VCaP (cell line): ENCODE results near the gene PCDHGC5.

Source experiments
- H3K27ac ChIP-seq: fragments of 450-650 bp; 2 replicates; pipeline ENCODE4 v1.5.1; 2017
- TF ChIP-seq, protein P1 (sequence below): fragments of 450-650 bp; conservative IDR thresholded peaks from 2 replicates; pipeline ENCODE4 v1.5.1; 2017; ENCODE audit warnings: mild to moderate bottlenecking, moderate library complexity

Gene PCDHGC5

DNA sequence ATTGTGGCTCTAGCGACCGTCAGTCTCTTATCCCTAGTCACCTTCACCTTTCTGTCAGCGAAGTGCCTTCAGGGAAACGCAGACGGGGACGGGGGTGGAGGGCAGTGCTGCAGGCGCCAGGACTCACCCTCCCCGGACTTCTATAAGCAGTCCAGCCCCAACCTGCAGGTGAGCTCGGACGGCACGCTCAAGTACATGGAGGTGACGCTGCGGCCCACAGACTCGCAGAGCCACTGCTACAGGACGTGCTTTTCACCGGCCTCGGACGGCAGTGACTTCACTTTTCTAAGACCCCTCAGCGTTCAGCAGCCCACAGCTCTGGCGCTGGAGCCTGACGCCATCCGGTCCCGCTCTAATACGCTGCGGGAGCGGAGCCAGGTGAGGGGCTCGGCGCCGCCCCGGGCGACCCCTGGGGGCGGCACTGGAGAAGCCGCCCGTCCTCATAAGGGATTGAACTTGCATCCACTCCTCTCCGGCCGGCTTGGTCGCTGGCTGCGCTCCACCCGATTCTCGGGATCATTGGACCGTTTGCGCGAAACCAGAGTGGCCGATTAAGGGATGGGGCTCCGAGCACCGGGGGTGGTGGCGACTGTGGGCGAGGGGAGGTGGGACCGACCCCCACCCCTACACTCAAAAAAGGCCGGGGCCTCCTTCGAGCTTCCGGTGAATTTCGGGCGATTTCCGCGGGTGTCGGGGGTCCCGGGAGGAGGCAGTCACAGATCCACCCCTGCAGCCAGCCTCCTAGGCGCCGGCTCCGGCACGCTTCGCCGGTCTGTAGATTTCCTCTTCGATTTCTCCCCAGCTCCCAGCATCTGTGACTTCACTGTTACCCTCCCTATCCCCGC lies 2.7 kb downstream of the PCDHGC5 start:
- no peak overlapping the region for H3K27ac ChIP-seq
- TF ChIP-seq, protein P1, sequence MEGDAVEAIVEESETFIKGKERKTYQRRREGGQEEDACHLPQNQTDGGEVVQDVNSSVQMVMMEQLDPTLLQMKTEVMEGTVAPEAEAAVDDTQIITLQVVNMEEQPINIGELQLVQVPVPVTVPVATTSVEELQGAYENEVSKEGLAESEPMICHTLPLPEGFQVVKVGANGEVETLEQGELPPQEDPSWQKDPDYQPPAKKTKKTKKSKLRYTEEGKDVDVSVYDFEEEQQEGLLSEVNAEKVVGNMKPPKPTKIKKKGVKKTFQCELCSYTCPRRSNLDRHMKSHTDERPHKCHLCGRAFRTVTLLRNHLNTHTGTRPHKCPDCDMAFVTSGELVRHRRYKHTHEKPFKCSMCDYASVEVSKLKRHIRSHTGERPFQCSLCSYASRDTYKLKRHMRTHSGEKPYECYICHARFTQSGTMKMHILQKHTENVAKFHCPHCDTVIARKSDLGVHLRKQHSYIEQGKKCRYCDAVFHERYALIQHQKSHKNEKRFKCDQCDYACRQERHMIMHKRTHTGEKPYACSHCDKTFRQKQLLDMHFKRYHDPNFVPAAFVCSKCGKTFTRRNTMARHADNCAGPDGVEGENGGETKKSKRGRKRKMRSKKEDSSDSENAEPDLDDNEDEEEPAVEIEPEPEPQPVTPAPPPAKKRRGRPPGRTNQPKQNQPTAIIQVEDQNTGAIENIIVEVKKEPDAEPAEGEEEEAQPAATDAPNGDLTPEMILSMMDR, result no peak

DNA sequence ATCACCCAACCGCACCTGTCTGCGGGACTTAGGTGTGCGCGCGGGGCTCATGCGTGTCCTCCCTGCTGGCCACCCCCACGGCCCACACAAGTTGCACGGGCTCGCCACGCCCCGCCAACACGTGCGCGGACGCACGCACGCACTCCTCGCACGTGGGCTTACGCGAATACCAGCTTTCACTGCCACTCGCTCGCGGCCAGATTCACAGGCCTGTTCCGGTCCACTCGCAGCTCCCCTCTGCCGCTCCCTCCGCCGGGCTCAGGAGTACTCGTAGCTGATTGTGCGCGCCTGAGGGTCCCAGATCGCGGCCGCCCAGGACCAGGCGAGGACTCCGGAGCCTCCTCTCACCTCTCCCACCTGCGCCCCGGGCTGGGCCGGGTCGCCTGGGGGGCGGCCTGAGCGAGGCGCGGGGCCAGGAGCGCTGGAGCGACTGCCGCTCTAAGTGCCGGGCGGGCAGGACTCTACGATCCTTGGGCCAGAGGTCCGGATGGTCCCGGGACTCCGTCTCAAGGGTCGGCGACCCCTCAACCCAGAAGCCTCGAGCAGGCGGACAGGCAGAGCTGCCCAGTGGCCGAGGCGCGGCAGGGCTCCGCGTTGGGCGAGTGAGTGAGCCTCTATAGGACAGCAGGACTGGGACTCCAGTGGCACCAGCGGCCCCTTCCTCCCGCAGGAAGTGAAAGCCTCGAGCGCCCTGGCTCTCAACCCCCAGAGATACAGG lies 3.4 kb downstream of the PCDHGC5 start:
- TF ChIP-seq, protein P1, result no peak

DNA sequence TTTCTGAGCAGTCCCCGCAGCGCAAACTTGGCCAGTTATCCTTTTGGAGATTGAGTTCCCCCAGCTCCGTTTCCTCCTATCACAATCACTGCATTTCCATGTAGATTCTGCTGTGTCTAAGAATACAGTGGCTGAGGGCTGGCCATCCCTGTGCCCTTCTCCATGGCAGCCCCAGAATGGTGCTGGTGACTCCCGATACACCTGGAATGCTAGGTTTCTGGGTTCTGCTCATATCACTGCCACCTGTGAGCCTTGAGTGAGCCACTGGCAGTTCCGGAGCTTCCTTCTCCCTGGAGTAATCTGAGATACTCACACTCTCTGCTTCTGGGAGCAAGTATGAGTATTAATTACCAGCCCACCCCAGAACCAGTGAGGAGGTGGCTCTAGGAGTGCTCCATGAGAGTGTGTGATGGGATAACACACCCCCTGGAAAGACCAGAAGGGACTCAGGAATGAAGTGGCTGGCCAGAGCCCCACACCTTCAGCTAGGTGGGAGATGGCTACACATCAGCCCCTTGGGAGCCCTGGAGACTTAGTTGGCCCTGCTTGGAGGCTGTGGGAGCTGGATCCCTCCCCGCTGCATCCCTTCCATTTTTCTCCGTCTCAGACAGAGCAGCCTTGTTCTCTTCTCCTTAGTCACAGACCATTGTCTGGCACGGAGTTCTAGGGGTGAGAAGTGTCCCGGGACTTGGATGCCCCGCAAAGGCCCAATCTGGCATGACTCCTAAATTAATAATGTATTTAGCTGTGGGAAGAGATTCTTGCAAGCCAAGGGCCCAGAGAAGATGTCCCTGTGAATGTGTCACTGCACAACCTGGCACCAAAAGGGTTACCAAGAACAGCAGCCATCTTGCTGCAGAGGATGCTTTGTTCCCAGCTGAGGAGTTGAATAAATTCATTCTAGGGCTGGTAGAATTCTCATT lies 4.9 kb downstream of the PCDHGC5 start:
- TF ChIP-seq, protein P1, result no peak
- H3K27ac ChIP-seq, result no peak overlapping the region

More for the DNA sequence above, 3.4 kb downstream of the PCDHGC5 start:
- no peak overlapping the region for H3K27ac ChIP-seq

DNA sequence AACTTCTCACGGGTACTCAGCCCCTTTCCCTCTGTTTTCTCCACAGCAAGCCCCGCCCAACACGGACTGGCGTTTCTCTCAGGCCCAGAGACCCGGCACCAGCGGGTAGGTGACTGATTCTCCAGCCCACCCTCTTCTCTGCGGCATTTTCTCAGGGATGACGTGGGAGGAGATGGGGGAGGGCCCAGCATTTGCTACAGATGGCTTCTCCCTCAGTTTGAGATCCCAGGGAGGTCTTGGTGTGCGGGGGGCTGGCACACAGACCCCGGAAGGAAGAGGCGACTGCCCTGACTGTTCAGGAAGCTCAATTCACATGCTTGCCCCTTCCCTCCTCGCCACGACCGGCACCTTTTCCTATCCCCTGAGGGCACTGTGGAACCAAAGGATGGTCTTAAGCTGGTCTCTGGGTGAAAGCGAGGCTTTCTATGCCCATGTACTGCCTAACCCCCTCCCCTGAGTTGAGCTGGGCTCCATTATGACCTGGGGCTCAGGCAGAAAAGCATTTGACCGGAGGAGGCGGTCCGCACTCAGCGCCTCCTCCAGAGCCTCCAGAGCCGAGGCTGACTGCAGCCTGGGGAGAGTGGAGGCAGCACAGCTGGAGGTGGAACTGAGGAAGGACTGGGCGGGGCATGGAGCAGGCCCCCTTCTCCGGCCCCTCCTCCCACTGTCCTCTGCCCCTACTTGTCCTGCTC lies 6.0 kb downstream of the PCDHGC5 start:
- TF ChIP-seq, protein P1, result no peak
- no peak overlapping the region for H3K27ac ChIP-seq

DNA sequence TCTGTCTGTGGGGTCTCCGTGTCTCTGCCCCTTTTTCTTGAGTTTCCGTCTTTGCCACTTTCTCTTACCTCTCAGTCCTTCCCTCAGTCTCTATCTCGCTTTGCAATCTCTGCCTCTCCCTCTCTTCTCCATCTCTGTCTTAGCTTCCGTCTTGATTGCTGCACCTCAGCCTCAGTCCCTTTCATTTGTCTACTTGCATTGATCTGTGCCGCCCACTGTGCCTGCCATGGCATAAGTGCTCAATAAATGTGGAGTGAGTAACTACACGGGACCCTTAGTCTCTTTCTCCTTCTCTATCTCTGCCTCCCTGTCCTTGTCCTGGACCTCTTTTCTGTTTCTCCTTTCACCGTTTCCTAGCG lies 6.6 kb downstream of the PCDHGC5 start:
- H3K27ac ChIP-seq, result no peak overlapping the region
- TF ChIP-seq, protein P1, result no peak

DNA sequence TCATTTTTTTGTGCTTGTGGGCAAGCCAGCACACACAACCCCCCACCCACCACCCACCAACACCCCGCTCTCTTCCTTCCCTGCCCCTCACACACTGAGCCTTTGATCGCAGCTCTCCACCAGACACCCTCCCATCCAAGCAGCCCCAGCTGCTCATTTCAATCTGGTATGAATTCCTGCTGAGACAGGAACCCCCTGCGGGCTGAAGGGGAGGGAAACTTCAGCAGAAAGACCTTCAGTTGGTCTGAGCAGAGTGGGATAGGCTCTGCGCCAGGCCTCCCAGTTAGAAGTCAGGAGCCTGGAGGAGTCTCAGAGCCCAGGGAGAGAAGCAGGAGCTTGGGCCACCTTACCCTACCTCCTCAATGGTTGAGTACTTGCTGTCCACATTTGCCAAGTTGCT lies 7.2 kb downstream of the PCDHGC5 start:
- H3K27ac ChIP-seq, result no peak overlapping the region

More for the DNA sequence above, 7.2 kb downstream of the PCDHGC5 start:
- TF ChIP-seq, protein P1, result no peak
